SK-N-SH (cell line): ENCODE results near the gene ARHGEF17. TPM values are rescaled to one million over a fixed set of nuclear protein-coding genes. Genes with fewer than 3 reads are reported as not detected.

ENCODE experiments used
- CTCF ChIA-PET: fragments of 300-600, 350-600 bp; formaldehyde crosslinking; extraction: SDS; loops from one replicate; lab custom pipeline; 2021; lab: Yijun Ruan, JAX
- POLR2A ChIA-PET: fragments of 350-600 bp; sonication (Branson Sonifier 250); formaldehyde crosslinking; extraction: SDS; loops from one replicate; lab custom pipeline; 2020; ENCODE audit warnings: antibody characterized with exemption, inconsistent platforms; lab: Yijun Ruan, JAX
- DNase-seq: peaks from one replicate; pipeline ENCODE4 v3.0.0; 2012
- H2AFZ ChIP-seq: fragments of 200-600 bp; sonication (generic); 2 replicates; pipeline ENCODE4 v1.8.1; 2016; ENCODE audit warnings: antibody characterized with exemption, mild to moderate bottlenecking, low read depth
- H3F3A ChIP-seq: fragments of 200-600 bp; sonication (generic); replicated peaks from 2 replicates; pipeline ENCODE3; 2016; ENCODE audit warnings: antibody characterized with exemption, mild to moderate bottlenecking; ENCODE audit not compliant: insufficient read depth
- H3K27ac ChIP-seq, 2 experiments: fragments of 200-500 bp in 1 of 2; fragments of 200-600 bp in 1 of 2; sonication (Bioruptor generic) in 1 of 2; sonication (generic), shearing (Covaris generic) in 1 of 2; 2 replicates each; pipeline versions ENCODE4 v1.5.1 to v1.6.1; 2014 to 2016; ENCODE audit warnings: low read depth in 2 of 2, inconsistent platforms in 1 of 2, low read length in 1 of 2, mild to moderate bottlenecking in 1 of 2, mixed read lengths in 1 of 2
- H3K27me3 ChIP-seq: fragments of 200-600 bp; sonication (generic), shearing (Covaris generic); 2 replicates; pipeline ENCODE4 v1.6.1; 2016; ENCODE audit warnings: mixed run types; ENCODE audit not compliant: insufficient read depth
- H3K36me3 ChIP-seq, 2 experiments: fragments of 200-500 bp in 1 of 2; fragments of 200-600 bp in 1 of 2; sonication (Bioruptor generic) in 1 of 2; sonication (generic) in 1 of 2; replicated peaks in 1 of 2; 2 replicates each; pipeline versions ENCODE3 to v1.5.1; 2014 to 2016; ENCODE audit warnings: low read length in 1 of 2, mild to moderate bottlenecking in 1 of 2; ENCODE audit not compliant: insufficient read depth in 2 of 2, control insufficient read depth in 1 of 2
- H3K4me1 ChIP-seq, 2 experiments: fragments of 200-500 bp in 1 of 2; fragments of 200-600 bp in 1 of 2; sonication (Bioruptor generic) in 1 of 2; sonication (generic), shearing (Covaris generic) in 1 of 2; 2 replicates each; pipeline versions ENCODE4 v1.5.1 to v1.6.1; 2014 to 2016; ENCODE audit warnings: low read depth in 1 of 2, low read length in 1 of 2, mixed run types in 1 of 2; ENCODE audit not compliant: insufficient read depth in 2 of 2, control insufficient read depth in 1 of 2
- H3K4me2 ChIP-seq: fragments of 200-600 bp; sonication (generic), shearing (Covaris generic); 2 replicates; pipeline ENCODE4 v1.6.1; 2017; ENCODE audit warnings: mixed run types
- H3K4me3 ChIP-seq, 2 experiments: fragments of 200-500 bp in 1 of 2; fragments of 200-600 bp in 1 of 2; sonication (Bioruptor generic) in 1 of 2; sonication (generic), shearing (Covaris generic) in 1 of 2; 2 replicates each; pipeline versions ENCODE4 v1.5.1 to v1.8.1; 2014 to 2016; ENCODE audit warnings: low read depth in 2 of 2, inconsistent platforms in 1 of 2, low read length in 1 of 2, mild to moderate bottlenecking in 1 of 2, mixed read lengths in 1 of 2, moderate library complexity in 1 of 2
- H3K79me2 ChIP-seq: fragments of 200-600 bp; sonication (generic); 2 replicates; pipeline ENCODE4 v1.8.1; 2017; ENCODE audit warnings: mild to moderate bottlenecking; ENCODE audit not compliant: insufficient read depth
- H3K9ac ChIP-seq: fragments of 200-600 bp; sonication (generic); 2 replicates; pipeline ENCODE4 v1.6.1; 2017; ENCODE audit warnings: mixed run types
- H3K9me2 ChIP-seq: fragments of 200-600 bp; sonication (generic); 2 replicates; pipeline ENCODE4 v1.6.1; 2017; ENCODE audit warnings: mixed run types
- H3K9me3 ChIP-seq: fragments of 200-600 bp; sonication (generic); 2 replicates; pipeline ENCODE4 v1.6.1; 2017; ENCODE audit warnings: mixed run types, mild to moderate bottlenecking, moderate library complexity
- H4K20me1 ChIP-seq: fragments of 200-600 bp; sonication (generic); 2 replicates; pipeline ENCODE4 v1.6.1; 2017; ENCODE audit warnings: mild to moderate bottlenecking, mixed run types; ENCODE audit not compliant: insufficient read depth
- CHD2 ChIP-seq: fragments of 150-350 bp; IDR thresholded peaks from 2 replicates; pipeline ENCODE4 v1.6.1; 2018; ENCODE audit warnings: low read length; ENCODE audit not compliant: partially characterized antibody
- ELF1 ChIP-seq: IDR thresholded peaks from 2 replicates; pipeline ENCODE4 v1.4.0; 2012
- EP300 ChIP-seq, 2 experiments: IDR thresholded peaks; 2 replicates each; pipeline versions ENCODE4 v1.4.0 to v1.6.1; 2012; ENCODE audit warnings: borderline replicate concordance in 1 of 2, low read depth in 1 of 2, low read length in 1 of 2
- FOSL2 ChIP-seq: IDR thresholded peaks from 2 replicates; pipeline ENCODE4 v1.4.0; 2012; ENCODE audit warnings: low read depth, mild to moderate bottlenecking, moderate library complexity, borderline replicate concordance
- GATA2 ChIP-seq: sonication (generic); formaldehyde crosslinking; IDR thresholded peaks from 2 replicates; pipeline ENCODE4 v1.5.0; 2020; ENCODE audit warnings: mild to moderate bottlenecking, missing genetic modification reagents
- IRF3 ChIP-seq: fragments of 150-350 bp; IDR thresholded peaks from 2 replicates; pipeline ENCODE4 v1.6.1; 2016; ENCODE audit warnings: mild to moderate bottlenecking, low read depth, low read length
- MEF2A ChIP-seq: IDR thresholded peaks from 2 replicates; pipeline ENCODE4 v1.4.0; 2012; ENCODE audit warnings: low read depth, borderline replicate concordance
- MXI1 ChIP-seq: IDR thresholded peaks from 2 replicates; pipeline ENCODE4 v1.6.1; 2012; ENCODE audit warnings: mild to moderate bottlenecking, low read depth, low read length, improper control_type of control experiment
- NFIC ChIP-seq: IDR thresholded peaks from 2 replicates; pipeline ENCODE4 v1.4.0; 2012; ENCODE audit warnings: borderline replicate concordance
- PBX3 ChIP-seq: IDR thresholded peaks from 2 replicates; pipeline ENCODE4; 2012
- RAD21 ChIP-seq: IDR thresholded peaks from 2 replicates; pipeline ENCODE4 v1.6.1; 2012; ENCODE audit warnings: mild to moderate bottlenecking, low read length
- RCOR1 ChIP-seq: fragments of 150-350 bp; IDR thresholded peaks from 2 replicates; pipeline ENCODE4 v1.6.1; 2017; ENCODE audit warnings: antibody characterized with exemption, low read length
- REST ChIP-seq: IDR thresholded peaks from 2 replicates; pipeline ENCODE4 v1.6.1; 2012; ENCODE audit warnings: mild to moderate bottlenecking, low read depth, low read length, moderate library complexity
- RFX5 ChIP-seq: IDR thresholded peaks from 2 replicates; pipeline ENCODE4 v1.6.1; 2012; ENCODE audit warnings: mild to moderate bottlenecking, improper control_type of control experiment, low read length
- SIN3A ChIP-seq: IDR thresholded peaks from 2 replicates; pipeline ENCODE4 v1.6.1; 2012; ENCODE audit warnings: low read depth, mild to moderate bottlenecking, low read length, moderate library complexity, borderline replicate concordance
- TAF1 ChIP-seq: IDR thresholded peaks from 2 replicates; pipeline ENCODE4 v1.6.1; 2012; ENCODE audit warnings: low read depth, mild to moderate bottlenecking, low read length, moderate library complexity, borderline replicate concordance
- TEAD4 ChIP-seq: IDR thresholded peaks from 2 replicates; pipeline ENCODE4 v1.4.0; 2012; ENCODE audit warnings: mild to moderate bottlenecking, borderline replicate concordance; ENCODE audit not compliant: insufficient read depth
- YY1 ChIP-seq: IDR thresholded peaks from 2 replicates; pipeline ENCODE4 v1.4.0; 2012; ENCODE audit warnings: low read depth, mild to moderate bottlenecking
- ZBTB33 ChIP-seq: IDR thresholded peaks from 2 replicates; pipeline ENCODE4 v1.4.0; 2012; ENCODE audit warnings: low read depth, borderline replicate concordance
- WGBS: methylation state at CpG from one replicate; pipeline ENCODE4 v1.1.6; 2017; ENCODE audit warnings: low lambda C conversion rate; 5-methylcytosine and 5-hydroxymethylcytosine counted together
- polyA plus RNA-seq, 3 experiments: library from polyadenylated mRNA; depleted of rRNA; stranded (reverse); fragments of >200 nt; gene quantifications; 2 replicates each; pipeline ENCODE4 v1.2.3, GENCODE V29; 2012

Gene ARHGEF17
- polyA plus RNA-seq, 1 of the 3 experiments (the other 2 are of a cell fraction): 45.9 TPM

GRCh38 chr11:73292525-73292894 is 15.6 kb upstream of the ARHGEF17 start (continued):
- no peak for TF ChIP-seq GATA2 (CRISPR knock-in tag)

- Histone ChIP-seq H4K20me1 (no peaks in the 10 kb centered on the region), H3K4me1 (peaks cover 9 to 14% of the 10 kb centered on the region in 2 experiments), H3K9me3 (no peaks in the 10 kb centered on the region), H3F3A (no peaks in the 10 kb centered on the region), H3K9me2 (no peaks in the 10 kb centered on the region), H3K27ac (no peak overlapping the region), H3K9ac (no peak overlapping the region), H2AFZ (no peak overlapping the region), H3K27me3 (no peaks in the 10 kb centered on the region), H3K79me2 (no peaks in the 10 kb centered on the region), H3K4me3 (no peak overlapping the region), H3K36me3 (no peaks in the 10 kb centered on the region), H3K4me2 (no peak overlapping the region)
- POLR2A ChIA-PET: no interaction called here
- CTCF ChIA-PET: interaction anchor here (1.1 to 14.8 kb wide), 6 partner anchors 14 to 463 kb away, joined by 3 to 283 read pairs (median 37); partner anchors contain the start of gene ARHGEF17
- 67% methylated on average over 1 of the region's 4 CpGs for WGBS
- no peak for DNase-seq
- TF ChIP-seq CHD2: no peak
- TF ChIP-seq EP300 (IDR thresholded peaks at IDR 0.05; ENCODE audit: borderline replicate concordance in 1 of 2, low read depth in 1 of 2, low read length in 1 of 2): no peak
- TF ChIP-seq RCOR1: no peak
- TF ChIP-seq PBX3: no peak
- no peak for TF ChIP-seq FOSL2
- no peak for TF ChIP-seq RAD21
- TF ChIP-seq MEF2A: no peak
- TF ChIP-seq RFX5: no peak
- no peak for TF ChIP-seq SIN3A
- TF ChIP-seq ZBTB33: no peak
- TF ChIP-seq MXI1: no peak
- no peak for TF ChIP-seq NFIC
- TF ChIP-seq REST: no peak
- TF ChIP-seq YY1: no peak
- TF ChIP-seq TEAD4: no peak
- TF ChIP-seq IRF3: no peak
- TF ChIP-seq TAF1: no peak
- TF ChIP-seq GATA2 (CRISPR knock-in tag): no peak
- TF ChIP-seq ELF1: no peak
Measured at GRCh38 chr11:73293356-73293936, 14.6 kb upstream of the ARHGEF17 start.
